ENCODE results near the gene EFTUD2. TPM values are rescaled to one million over a fixed set of nuclear protein-coding genes. Genes with fewer than 3 reads are reported as not detected.
"Not testable (repeated sequence)": the region's sequence is repeated elsewhere in the genome, so short reads cannot be mapped to it uniquely, and the experiment has no call there.

EFTUD2 gene
- total RNA-seq, 4 donors from 2014 or later, result 65.0 to 116 (median 81.3) TPM

DNA sequence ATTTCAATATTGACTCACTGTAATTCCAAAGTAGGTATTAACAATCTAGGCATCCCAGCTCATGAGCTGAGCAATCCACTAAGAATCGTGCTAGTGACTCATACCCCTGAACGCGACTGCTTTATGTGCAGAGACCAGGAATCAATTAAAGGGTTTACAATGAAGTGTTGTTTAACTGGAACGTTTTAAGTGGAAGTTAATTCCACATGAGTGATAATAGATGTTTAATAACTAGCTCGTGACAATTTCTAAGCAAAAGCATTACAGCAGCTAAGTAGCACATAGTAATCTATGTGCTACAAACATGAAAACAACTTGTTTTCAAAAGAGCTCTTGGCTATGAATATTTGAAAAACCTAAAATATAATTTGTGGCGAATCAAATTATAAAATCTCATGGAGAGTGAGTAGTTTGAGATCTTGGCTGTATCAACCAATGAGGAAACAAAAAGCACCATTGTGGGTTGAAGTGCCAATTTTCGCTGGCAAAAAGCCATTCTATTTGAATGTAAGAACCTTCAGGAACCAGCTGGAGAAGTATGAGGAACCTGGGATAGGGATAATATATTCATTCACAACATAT is 78.5 kb downstream of the EFTUD2 start:
- TF ChIP-seq POLR2A (IDR thresholded peaks at IDR 0.05), result no peak
- TF ChIP-seq, protein P1, sequence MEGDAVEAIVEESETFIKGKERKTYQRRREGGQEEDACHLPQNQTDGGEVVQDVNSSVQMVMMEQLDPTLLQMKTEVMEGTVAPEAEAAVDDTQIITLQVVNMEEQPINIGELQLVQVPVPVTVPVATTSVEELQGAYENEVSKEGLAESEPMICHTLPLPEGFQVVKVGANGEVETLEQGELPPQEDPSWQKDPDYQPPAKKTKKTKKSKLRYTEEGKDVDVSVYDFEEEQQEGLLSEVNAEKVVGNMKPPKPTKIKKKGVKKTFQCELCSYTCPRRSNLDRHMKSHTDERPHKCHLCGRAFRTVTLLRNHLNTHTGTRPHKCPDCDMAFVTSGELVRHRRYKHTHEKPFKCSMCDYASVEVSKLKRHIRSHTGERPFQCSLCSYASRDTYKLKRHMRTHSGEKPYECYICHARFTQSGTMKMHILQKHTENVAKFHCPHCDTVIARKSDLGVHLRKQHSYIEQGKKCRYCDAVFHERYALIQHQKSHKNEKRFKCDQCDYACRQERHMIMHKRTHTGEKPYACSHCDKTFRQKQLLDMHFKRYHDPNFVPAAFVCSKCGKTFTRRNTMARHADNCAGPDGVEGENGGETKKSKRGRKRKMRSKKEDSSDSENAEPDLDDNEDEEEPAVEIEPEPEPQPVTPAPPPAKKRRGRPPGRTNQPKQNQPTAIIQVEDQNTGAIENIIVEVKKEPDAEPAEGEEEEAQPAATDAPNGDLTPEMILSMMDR (IDR thresholded peaks at IDR 0.05 in 4 of 5, conservative IDR thresholded peaks at IDR 0.05 in 1 of 5), result no peak

DNA sequence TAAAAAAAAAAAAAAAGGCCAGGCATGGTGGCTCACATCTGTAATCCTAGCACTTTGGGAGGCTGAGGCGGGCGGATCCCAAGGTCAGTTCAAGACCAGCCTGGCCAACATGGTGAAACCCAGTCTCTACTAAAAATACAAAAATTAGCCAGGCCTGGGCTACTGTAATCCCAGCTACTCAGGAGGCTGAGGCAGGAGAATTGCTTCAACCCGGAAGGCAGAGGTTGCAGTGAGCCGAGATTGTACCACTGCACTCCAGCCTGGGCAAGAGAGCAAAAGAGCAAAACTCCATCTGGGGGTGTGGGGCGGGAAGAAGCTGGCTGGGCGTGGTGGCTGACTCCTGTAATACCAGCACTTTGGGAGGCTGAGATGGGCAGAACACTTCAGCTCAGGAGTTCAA is 80.7 kb downstream of the EFTUD2 start:
- in situ Hi-C loops (cut with MboI; ENCODE audit: low sequenced_read_pairs in 4 of 4); H3K4me1 ChIP-seq; DNase-seq; ATAC-seq; H3K27ac ChIP-seq; intact Hi-C loops (cut with DNase I; ENCODE audit: low total_unique reads); H3K4me3 ChIP-seq; H3K9me3 ChIP-seq; H3K36me3 ChIP-seq: not testable (repeated sequence)
- H3K27me3 ChIP-seq, result peaks cover 0 to 19% (median 10%) of the 10 kb centered on the region in 3 donors

More for the DNA sequence above, 78.5 kb downstream of the EFTUD2 start:
- Histone ChIP-seq H3K36me3 (no peaks in the 10 kb centered on the region), H3K27ac (no peak overlapping the region), H3K9me3 (no peaks in the 10 kb centered on the region), H3K4me3 (no peak overlapping the region), H3K27me3 (peaks cover 5 to 33% (median 15%) of the 10 kb centered on the region in 3 donors), H3K4me1 (no peaks in the 10 kb centered on the region)
- DNase-seq, result no peak
- intact Hi-C loops (cut with DNase I; ENCODE audit: low total_unique reads), result no loop called here
- in situ Hi-C loops (cut with MboI; ENCODE audit: low sequenced_read_pairs in 4 of 4), result no loop called here
- ATAC-seq, result no peak

DNA sequence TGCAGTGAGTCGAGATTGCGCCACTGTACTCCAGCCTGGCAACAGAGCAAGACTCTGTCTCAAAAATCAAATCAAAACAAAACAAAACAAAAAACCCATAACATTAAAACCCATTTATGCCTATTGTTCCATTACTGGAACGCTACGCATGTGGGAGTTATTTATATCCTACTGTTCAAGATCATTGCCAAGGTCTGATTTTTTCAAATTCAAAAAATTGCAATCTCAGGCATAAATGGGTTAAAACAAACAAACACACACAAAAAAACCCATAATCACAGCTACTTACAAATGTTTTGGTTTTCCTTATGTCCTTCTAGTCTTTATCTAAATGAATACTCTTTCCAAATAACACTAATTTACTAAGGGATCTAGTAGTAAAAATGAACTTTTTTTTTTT is 87.0 kb downstream of the EFTUD2 start:
- H3K27ac ChIP-seq, result no peak overlapping the region
- ATAC-seq, result no peak

DNA sequence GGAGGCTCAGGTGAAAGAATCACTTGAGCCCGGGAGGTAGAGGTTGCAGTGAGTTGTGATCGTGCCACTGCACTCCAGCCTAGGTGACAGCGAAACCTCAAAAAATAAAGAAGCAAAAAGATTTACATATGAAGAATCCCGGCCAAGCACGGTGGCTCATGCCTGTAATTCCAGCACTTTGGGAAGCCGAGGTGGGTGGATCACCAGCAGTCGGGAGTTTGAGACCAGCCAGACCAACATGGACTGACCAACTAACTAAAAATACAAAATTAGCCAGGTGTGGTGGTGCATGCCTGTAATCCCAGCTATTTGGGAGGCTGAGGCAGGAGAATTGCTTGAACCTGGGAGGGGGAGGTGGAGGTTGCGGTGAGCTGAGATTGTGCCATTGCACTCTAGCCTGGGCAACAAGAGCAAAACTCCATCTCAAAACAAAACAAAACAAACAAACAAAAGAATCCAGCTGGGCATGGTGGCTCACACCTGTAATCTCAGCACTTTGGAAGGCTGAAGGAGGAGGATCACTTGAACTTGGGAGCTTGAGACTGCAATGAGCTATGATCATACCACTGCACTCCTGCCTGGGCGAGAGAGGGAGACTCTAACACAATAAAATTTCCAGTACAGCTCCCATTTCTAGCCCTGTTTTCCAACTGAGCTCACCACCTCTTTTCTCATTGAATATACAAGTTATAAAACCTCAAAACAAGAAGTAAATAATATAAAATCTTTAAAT is 90.4 kb downstream of the EFTUD2 start:
- H3K4me3 ChIP-seq; H3K4me1 ChIP-seq; H3K27ac ChIP-seq; ATAC-seq; intact Hi-C loops (cut with DNase I; ENCODE audit: low total_unique reads); H3K9me3 ChIP-seq; DNase-seq; in situ Hi-C loops (cut with MboI; ENCODE audit: low sequenced_read_pairs in 4 of 4); H3K36me3 ChIP-seq; H3K27me3 ChIP-seq: not testable (repeated sequence)

More for the DNA sequence above, 87.0 kb downstream of the EFTUD2 start:
- H3K4me3 ChIP-seq, result no peak overlapping the region
- no peaks in the 10 kb centered on the region for H3K27me3 ChIP-seq
- H3K4me1 ChIP-seq, result no peaks in the 10 kb centered on the region
- no peaks in the 10 kb centered on the region for H3K36me3 ChIP-seq
- in situ Hi-C loops (cut with MboI; ENCODE audit: low sequenced_read_pairs in 4 of 4), result no loop called here
- DNase-seq, result no peak
- H3K9me3 ChIP-seq, result no peaks in the 10 kb centered on the region
- intact Hi-C loops (cut with DNase I; ENCODE audit: low total_unique reads), result no loop called here
- TF ChIP-seq POLR2A (IDR thresholded peaks at IDR 0.05), result no peak
- TF ChIP-seq, protein P1 (IDR thresholded peaks at IDR 0.05 in 4 of 5, conservative IDR thresholded peaks at IDR 0.05 in 1 of 5), result no peak

DNA sequence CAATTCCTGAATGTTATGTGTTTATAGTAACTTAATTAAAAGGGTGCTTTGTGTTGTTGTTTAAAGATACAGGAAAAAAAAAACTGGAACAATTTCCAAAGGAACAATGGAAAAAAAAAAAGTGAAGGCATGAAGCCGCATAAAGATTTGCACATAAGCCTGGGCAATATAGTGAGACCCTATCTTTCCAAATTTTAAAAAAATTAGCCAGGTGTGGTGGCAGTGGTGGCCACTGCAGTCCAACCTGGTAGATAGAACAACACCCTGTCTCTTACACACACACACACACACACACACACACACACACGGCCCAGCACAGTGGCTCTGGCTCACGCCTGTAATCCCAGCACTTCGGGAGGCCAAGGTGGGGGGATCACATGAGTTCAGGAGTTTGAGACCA is 91.1 kb downstream of the EFTUD2 start:
- H3K27me3 ChIP-seq, result no peaks in the 10 kb centered on the region
- no peak overlapping the region for H3K4me3 ChIP-seq
- H3K9me3 ChIP-seq, result no peaks in the 10 kb centered on the region
- H3K27ac ChIP-seq, result no peak overlapping the region
- no peaks in the 10 kb centered on the region for H3K4me1 ChIP-seq
- TF ChIP-seq, protein P1 (IDR thresholded peaks at IDR 0.05 in 4 of 5, conservative IDR thresholded peaks at IDR 0.05 in 1 of 5), result no peak
- TF ChIP-seq POLR2A (IDR thresholded peaks at IDR 0.05), result no peak
- no peak for ATAC-seq
- no peak for DNase-seq
- H3K36me3 ChIP-seq, result no peaks in the 10 kb centered on the region
- in situ Hi-C loops (cut with MboI; ENCODE audit: low sequenced_read_pairs in 4 of 4) (no loop called here), intact Hi-C loops (cut with DNase I; ENCODE audit: low total_unique reads) (no loop called here)

All from gastrocnemius medialis (tissue), 4 donors.